WERI-Rb-1 (cell line): ENCODE data around the gene TECPR2.
"Not testable (repeated sequence)": the region's sequence is repeated elsewhere in the genome, so short reads cannot be mapped to it uniquely, and the experiment has no call there.

ENCODE experiments used
- DNase-seq: peaks from one replicate; pipeline ENCODE4 v3.0.0-alpha.2; 2020
- H3K27ac ChIP-seq: fragments of 250-450 bp; sonication (Bioruptor Pico); 2 replicates; pipeline ENCODE4 v1.5.1; 2020; ENCODE audit warnings: mild to moderate bottlenecking, moderate library complexity
- H3K27me3 ChIP-seq: fragments of 250-450 bp; sonication (Bioruptor Pico); 2 replicates; pipeline ENCODE4 v1.5.1; 2021; ENCODE audit warnings: mild to moderate bottlenecking, low read depth, moderate library complexity; ENCODE audit not compliant: insufficient read depth, severe bottlenecking
- H3K36me3 ChIP-seq: fragments of 250-450 bp; sonication (Bioruptor Pico); 2 replicates; pipeline ENCODE4 v1.5.1; 2020; ENCODE audit warnings: mild to moderate bottlenecking, moderate library complexity
- H3K4me3 ChIP-seq: 2 replicates; pipeline ENCODE4 v1.5.1; 2011; ENCODE audit warnings: low read depth, mild to moderate bottlenecking, control low read depth, low read length
- H3K9me3 ChIP-seq: fragments of 250-450 bp; sonication (Bioruptor Pico); 2 replicates; pipeline ENCODE4 v1.5.1; 2021; ENCODE audit warnings: mild to moderate bottlenecking, moderate library complexity; ENCODE audit not compliant: severe bottlenecking
- CTCF ChIP-seq: IDR thresholded peaks from 2 replicates; pipeline ENCODE4 v1.5.1; 2011; ENCODE audit warnings: low read depth, mild to moderate bottlenecking, control low read depth, inconsistent platforms, low read length

Gene TECPR2

GRCh38 chr14:102514987-102515733 is 152.4 kb downstream of the TECPR2 start:
- Histone ChIP-seq H3K36me3 (no peaks in the 10 kb centered on the region), H3K27me3 (no peaks in the 10 kb centered on the region), H3K4me3 (no peak overlapping the region), H3K27ac (no peak overlapping the region), H3K9me3 (no peaks in the 10 kb centered on the region)
- TF ChIP-seq CTCF = no peak
- no peak for DNase-seq

- H3K4me3 ChIP-seq = peak overlapping the region; percentile 62
- H3K27ac ChIP-seq = peak overlapping the region; percentile 64
- peak; percentile 91 for TF ChIP-seq CTCF
- H3K9me3 ChIP-seq = no peaks in the 10 kb centered on the region
- DNase-seq = peak; percentile 66
- H3K27me3 ChIP-seq = no peaks in the 10 kb centered on the region
- no peaks in the 10 kb centered on the region for H3K36me3 ChIP-seq
Measured at GRCh38 chr14:102516531-102517391, 154.0 kb downstream of the TECPR2 start.

- H3K36me3 ChIP-seq = no peaks in the 10 kb centered on the region
- H3K27ac ChIP-seq = peak overlapping the region; percentile 64
- no peak for TF ChIP-seq CTCF
- peak; percentile 48 for DNase-seq
- no peaks in the 10 kb centered on the region for H3K27me3 ChIP-seq
- H3K9me3 ChIP-seq = no peaks in the 10 kb centered on the region
- peak overlapping the region; percentile 62 for H3K4me3 ChIP-seq
Measured at GRCh38 chr14:102517392-102518062, 154.8 kb downstream of the TECPR2 start.

GRCh38 chr14:102518063-102518648 is 155.4 kb downstream of the TECPR2 start:
- no peak for TF ChIP-seq CTCF
- Histone ChIP-seq H3K27ac (no peak overlapping the region), H3K36me3 (no peaks in the 10 kb centered on the region), H3K4me3 (no peak overlapping the region), H3K9me3 (no peaks in the 10 kb centered on the region), H3K27me3 (no peaks in the 10 kb centered on the region)
- DNase-seq = no peak

GRCh38 chr14:102519709-102520108 is 157.0 kb downstream of the TECPR2 start:
- not testable (repeated sequence) for H3K27ac ChIP-seq, H3K9me3 ChIP-seq, H3K36me3 ChIP-seq, DNase-seq, H3K4me3 ChIP-seq, H3K27me3 ChIP-seq
